Measurements from ENCODE around the gene ADAMTS6.

DNA sequence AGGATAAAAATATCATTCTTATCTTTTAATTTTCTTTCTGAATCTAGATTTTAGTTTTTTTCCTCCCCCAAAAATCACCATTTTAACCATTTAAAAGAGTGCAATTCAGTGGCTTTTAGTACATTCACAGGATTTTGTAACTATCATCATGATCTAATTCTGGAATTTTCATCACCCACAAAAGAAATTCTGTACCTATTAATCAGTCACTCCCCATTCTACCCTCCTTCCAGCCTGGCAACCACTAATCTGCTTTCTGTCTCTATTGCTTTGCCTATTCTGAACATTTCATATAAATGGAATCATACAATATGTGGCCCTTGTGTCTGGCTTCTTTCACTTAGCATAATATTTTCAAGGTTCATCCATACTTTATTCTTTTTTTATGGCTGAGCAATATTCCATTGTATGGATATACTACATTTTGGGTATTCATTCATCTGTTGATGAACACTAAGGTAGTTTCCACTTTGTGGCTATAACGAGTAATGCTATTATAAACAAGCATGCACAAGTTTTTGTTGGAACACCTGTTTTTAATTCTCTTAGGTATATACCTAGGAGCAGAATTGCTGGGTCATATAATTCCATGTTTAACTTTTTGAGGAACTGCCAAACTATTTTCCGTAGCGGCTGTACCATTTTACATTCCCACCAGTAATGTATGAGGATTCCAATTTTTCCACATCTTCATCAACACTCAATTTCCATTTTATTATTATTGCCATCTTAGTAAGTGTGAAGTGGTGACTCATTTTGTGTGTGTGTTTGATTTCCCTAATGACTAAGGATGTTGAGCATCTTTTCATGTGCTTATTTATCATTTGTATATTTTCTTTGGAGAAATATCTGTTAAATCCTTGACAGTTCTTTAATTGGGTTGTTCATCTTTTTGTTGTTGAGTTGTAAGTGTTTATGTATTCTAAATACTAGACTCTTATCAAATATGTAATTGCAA lies 372.7 kb downstream of the ADAMTS6 start:
- TF ChIP-seq, protein P1, sequence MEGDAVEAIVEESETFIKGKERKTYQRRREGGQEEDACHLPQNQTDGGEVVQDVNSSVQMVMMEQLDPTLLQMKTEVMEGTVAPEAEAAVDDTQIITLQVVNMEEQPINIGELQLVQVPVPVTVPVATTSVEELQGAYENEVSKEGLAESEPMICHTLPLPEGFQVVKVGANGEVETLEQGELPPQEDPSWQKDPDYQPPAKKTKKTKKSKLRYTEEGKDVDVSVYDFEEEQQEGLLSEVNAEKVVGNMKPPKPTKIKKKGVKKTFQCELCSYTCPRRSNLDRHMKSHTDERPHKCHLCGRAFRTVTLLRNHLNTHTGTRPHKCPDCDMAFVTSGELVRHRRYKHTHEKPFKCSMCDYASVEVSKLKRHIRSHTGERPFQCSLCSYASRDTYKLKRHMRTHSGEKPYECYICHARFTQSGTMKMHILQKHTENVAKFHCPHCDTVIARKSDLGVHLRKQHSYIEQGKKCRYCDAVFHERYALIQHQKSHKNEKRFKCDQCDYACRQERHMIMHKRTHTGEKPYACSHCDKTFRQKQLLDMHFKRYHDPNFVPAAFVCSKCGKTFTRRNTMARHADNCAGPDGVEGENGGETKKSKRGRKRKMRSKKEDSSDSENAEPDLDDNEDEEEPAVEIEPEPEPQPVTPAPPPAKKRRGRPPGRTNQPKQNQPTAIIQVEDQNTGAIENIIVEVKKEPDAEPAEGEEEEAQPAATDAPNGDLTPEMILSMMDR (IDR thresholded peaks at IDR 0.05): no peak
- no peak for TF ChIP-seq POLR2A (IDR thresholded peaks at IDR 0.05)
- no peak for TF ChIP-seq POLR2AphosphoS5 (IDR thresholded peaks at IDR 0.05)
